GM12872 (cell line): Measurements from ENCODE around the gene LYRM4.

ENCODE experiments used
- CTCF ChIP-seq: IDR thresholded peaks from 3 replicates; pipeline ENCODE4 v1.5.1; 2011; ENCODE audit warnings: low read depth, mild to moderate bottlenecking, low read length, moderate library complexity; ENCODE audit not compliant: insufficient read depth

LYRM4 gene

GRCh38 chr6:5231289-5231688, 29.5 kb downstream of the LYRM4 start:
- no peak for TF ChIP-seq CTCF

GRCh38 chr6:5230081-5230480, 30.7 kb downstream of the LYRM4 start:
- TF ChIP-seq CTCF = no peak

GRCh38 chr6:5229356-5229755, 31.4 kb downstream of the LYRM4 start:
- TF ChIP-seq CTCF = no peak

- TF ChIP-seq CTCF = no peak
Measured at GRCh38 chr6:5223309-5223708, 37.4 kb downstream of the LYRM4 start.

GRCh38 chr6:5220443-5220842, 40.3 kb downstream of the LYRM4 start:
- TF ChIP-seq CTCF = no peak

- TF ChIP-seq CTCF = no peak
Measured at GRCh38 chr6:5219011-5219691, 41.6 kb downstream of the LYRM4 start.

GRCh38 chr6:5217356-5217755, 43.4 kb downstream of the LYRM4 start:
- TF ChIP-seq CTCF = no peak
